HCT116 (cell line): Measurements from ENCODE around the gene CHML. TPM values are rescaled to one million over a fixed set of nuclear protein-coding genes. Genes with fewer than 3 reads are reported as not detected.

Source experiments
- ATAC-seq: fragments of 200-7000 bp; cut with Tn5 transposase; 2 replicates; pipeline ENCODE4 v1.9.1; 2020; ENCODE audit warnings: mild to moderate bottlenecking, moderate library complexity
- BruUV-seq: library from RNA; stranded (reverse); fragments of 400-500 nt; replicated peaks from 2 replicates; lab custom pipeline; 2021; lab: Mats Ljungman, UMichigan
- CTCF ChIA-PET: fragments of 300-600 bp; sonication (Branson Sonifier 250); formaldehyde crosslinking; loops from one replicate; lab custom pipeline; 2021; ENCODE audit warnings: antibody characterized with exemption; lab: Charles Lee
- POLR2A ChIA-PET: fragments of 300-600, 350-600 bp; sonication (Branson Sonifier 250); formaldehyde crosslinking; loops from one replicate; lab custom pipeline; 2021; ENCODE audit warnings: antibody characterized with exemption; lab: Charles Lee
- RAD21 ChIA-PET, 2 experiments: fragments of 300-600 bp; sonication (Branson Sonifier 250); formaldehyde crosslinking; loops; one replicate each; lab custom pipeline; 2023; ENCODE audit warnings: low total read pairs in 2 of 2; ENCODE audit not compliant: uncharacterized antibody in 2 of 2, unreplicated experiment in 2 of 2, low non-redundant PET in 1 of 2; lab: Charles Lee
- DNase-seq: peaks from one replicate; pipeline ENCODE4 v3.0.0-alpha.2; 2010; ENCODE audit warnings: low read depth, low spot score
- H2AFZ ChIP-seq: fragments of 200-600 bp; shearing (Covaris generic), sonication (generic); 2 replicates; pipeline ENCODE4 v1.6.1; 2017; ENCODE audit warnings: low read depth, mixed run types, mixed read lengths, antibody characterized with exemption, low read length; ENCODE audit not compliant: poor library complexity, severe bottlenecking
- H3K27ac ChIP-seq: 2 replicates; pipeline ENCODE4 v1.5.1; 2012; ENCODE audit warnings: low read depth, low read length
- H3K27me3 ChIP-seq: fragments of 200-600 bp; sonication (generic); 2 replicates; pipeline ENCODE4 v1.6.1; 2016; ENCODE audit warnings: mixed run types, low read length, mixed read lengths; ENCODE audit not compliant: insufficient read depth
- H3K36me3 ChIP-seq, 2 experiments: fragments of 200-500 bp in 1 of 2; fragments of 200-600 bp in 1 of 2; sonication (Bioruptor generic) in 1 of 2; sonication (generic) in 1 of 2; 2 replicates each; pipeline versions ENCODE4 v1.5.1 to v1.6.1; 2014 to 2016; ENCODE audit warnings: low read length in 2 of 2, inconsistent platforms in 1 of 2, mixed read lengths in 1 of 2, mixed run types in 1 of 2; ENCODE audit not compliant: insufficient read depth in 2 of 2, control insufficient read depth in 1 of 2
- H3K4me1 ChIP-seq, 2 experiments: fragments of 200-600 bp in 1 of 2; sonication (generic) in 1 of 2; 2 replicates each; pipeline versions ENCODE4 v1.5.1 to v1.6.1; 2012 to 2017; ENCODE audit warnings: low read length in 2 of 2, inconsistent platforms in 1 of 2, mild to moderate bottlenecking in 1 of 2, mixed read lengths in 1 of 2, mixed run types in 1 of 2, moderate library complexity in 1 of 2; ENCODE audit not compliant: insufficient read depth in 2 of 2, control insufficient read depth in 1 of 2
- H3K4me2 ChIP-seq: fragments of 200-600 bp; sonication (generic); 2 replicates; pipeline ENCODE4 v1.6.1; 2017; ENCODE audit warnings: mixed run types, low read length, mixed read lengths
- H3K4me3 ChIP-seq, 2 experiments: fragments of 200-600 bp in 1 of 2; sonication (generic) in 1 of 2; replicated peaks in 1 of 2; 2 replicates each; pipeline ENCODE4 v1.5.1; 2011 to 2016; ENCODE audit warnings: low read length in 2 of 2, control low read depth in 1 of 2, low read depth in 1 of 2, mild to moderate bottlenecking in 1 of 2, mixed read lengths in 1 of 2, mixed run types in 1 of 2
- H3K79me2 ChIP-seq: fragments of 200-600 bp; sonication (generic); 2 replicates; pipeline ENCODE4 v1.6.1; 2017; ENCODE audit warnings: mild to moderate bottlenecking, mixed run types, low read length, moderate library complexity, mixed read lengths; ENCODE audit not compliant: insufficient read depth
- H3K9ac ChIP-seq: fragments of 200-600 bp; sonication (generic); 2 replicates; pipeline ENCODE4 v1.6.1; 2016; ENCODE audit warnings: low read length, mixed read lengths
- H3K9me2 ChIP-seq: fragments of 200-600 bp; sonication (generic), shearing (Covaris generic); 2 replicates; pipeline ENCODE4 v1.6.1; 2017; ENCODE audit warnings: mixed run types, mild to moderate bottlenecking, moderate library complexity; ENCODE audit not compliant: insufficient read depth
- H3K9me3 ChIP-seq, 2 experiments: fragments of 200-500 bp in 1 of 2; fragments of 200-600 bp in 1 of 2; sonication (Bioruptor generic) in 1 of 2; sonication (generic) in 1 of 2; 2 replicates each; pipeline ENCODE4 v1.6.1; 2014 to 2017; ENCODE audit warnings: low read length in 2 of 2, mixed read lengths in 2 of 2, inconsistent platforms in 1 of 2, low read depth in 1 of 2, mild to moderate bottlenecking in 1 of 2, mixed run types in 1 of 2, moderate library complexity in 1 of 2; ENCODE audit not compliant: control insufficient read depth in 1 of 2, insufficient read depth in 1 of 2
- H4K20me1 ChIP-seq: fragments of 200-600 bp; sonication (generic), shearing (Covaris generic); 2 replicates; pipeline ENCODE4 v1.6.1; 2017; ENCODE audit warnings: mixed run types, mild to moderate bottlenecking, moderate library complexity; ENCODE audit not compliant: insufficient read depth
- CBX3 ChIP-seq: IDR thresholded peaks from 2 replicates; pipeline ENCODE4 v1.6.1; 2012; ENCODE audit warnings: low read depth
- CEBPB ChIP-seq: IDR thresholded peaks from 2 replicates; pipeline ENCODE4 v1.6.1; 2012; ENCODE audit warnings: low read depth
- EGR1 ChIP-seq: IDR thresholded peaks from 2 replicates; pipeline ENCODE4 v1.6.1; 2012; ENCODE audit warnings: low read depth
- EZH2 ChIP-seq: fragments of 200-600 bp; sonication (generic); IDR thresholded peaks from 2 replicates; pipeline ENCODE4 v1.6.1; 2017; ENCODE audit warnings: antibody characterized with exemption, mixed run types
- EZH2phosphoT487 ChIP-seq: fragments of 200-600 bp; IDR thresholded peaks from 2 replicates; pipeline ENCODE4 v1.6.1; 2018; ENCODE audit warnings: antibody characterized with exemption, borderline replicate concordance
- POLR2AphosphoS5 ChIP-seq: IDR thresholded peaks from 2 replicates; pipeline ENCODE4 v1.6.1; 2011; ENCODE audit warnings: mild to moderate bottlenecking, low read depth, low read length, moderate library complexity
- RAD21 ChIP-seq: IDR thresholded peaks from 2 replicates; pipeline ENCODE4 v1.6.1; 2012; ENCODE audit warnings: low read depth, mild to moderate bottlenecking
- ZFX ChIP-seq: fragments of 450-650 bp; IDR thresholded peaks from 2 replicates; pipeline ENCODE4 v1.6.1; 2017
- intact Hi-C: fragments of 100-400 bp; cut with micrococcal nuclease; formaldehyde crosslinking; loops from 2 replicates; pipeline ENCODE4 v1.10.0; 2022
- total RNA-seq: library from RNA; stranded (reverse); gene quantifications from one replicate; pipeline ENCODE4 v1.2.1, GENCODE V29; 2021; ENCODE audit not compliant: unreplicated experiment
- TF ChIP-seq, protein P1 (sequence below): IDR thresholded peaks from 2 replicates; pipeline ENCODE4 v1.6.1; 2011; ENCODE audit warnings: mild to moderate bottlenecking, low read length, moderate library complexity; ENCODE audit not compliant: insufficient replicate concordance; ENCODE audit errors: extremely low read depth
- TF ChIP-seq, protein P2 (sequence below), 3 experiments: fragments of 200-600 bp in 1 of 3; sonication (generic) in 1 of 3; IDR thresholded peaks in 2 of 3; conservative IDR thresholded peaks in 1 of 3; 2 replicates each; pipeline ENCODE4 v1.5.1; 2012 to 2017; ENCODE audit warnings: low read depth in 2 of 3, low read length in 2 of 3, antibody characterized with exemption in 1 of 3, borderline replicate concordance in 1 of 3, control low read depth in 1 of 3, mild to moderate bottlenecking in 1 of 3, mixed read lengths in 1 of 3, mixed run types in 1 of 3, moderate library complexity in 1 of 3; ENCODE audit not compliant: insufficient read depth in 1 of 3

The CHML gene
- total RNA-seq, 1 experiment from 2014 or later, result 9.7 TPM

DNA sequence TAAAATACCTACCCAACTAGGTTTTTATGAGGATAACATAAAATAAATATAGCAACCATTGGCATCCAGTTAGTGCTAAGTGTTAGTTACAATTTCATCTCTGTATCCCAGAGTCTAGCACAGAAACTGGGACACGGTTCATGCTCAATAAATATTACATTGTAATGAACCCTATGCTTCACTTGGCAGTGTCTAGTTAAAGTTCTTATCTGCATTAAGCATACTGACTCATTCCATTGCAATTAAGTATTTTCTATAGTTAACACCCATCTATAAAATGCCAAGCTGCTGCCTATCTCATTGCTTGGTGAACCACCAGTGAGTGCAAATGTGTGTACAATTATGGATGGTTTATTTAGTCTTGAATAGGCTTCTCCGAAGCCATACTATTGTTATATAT lies 15.2 kb downstream of the CHML start:
- CTCF ChIA-PET, result no interaction called here
- H3K4me2 ChIP-seq, result no peak overlapping the region
- POLR2A ChIA-PET, result no interaction called here
- no peaks in the 10 kb centered on the region for H3K36me3 ChIP-seq
- H4K20me1 ChIP-seq, result no peaks in the 10 kb centered on the region
- no peak for DNase-seq
- no peaks in the 10 kb centered on the region for H3K79me2 ChIP-seq
- H3K27me3 ChIP-seq, result no peaks in the 10 kb centered on the region
- no TSS peak for BruUV-seq
- H2AFZ ChIP-seq, result no peak overlapping the region
- no peaks in the 10 kb centered on the region for H3K9me3 ChIP-seq
- H3K9ac ChIP-seq, result no peak overlapping the region
- no peak overlapping the region for H3K27ac ChIP-seq
- no peak for TF ChIP-seq CEBPB
- TF ChIP-seq RAD21, result no peak
- TF ChIP-seq, protein P1, sequence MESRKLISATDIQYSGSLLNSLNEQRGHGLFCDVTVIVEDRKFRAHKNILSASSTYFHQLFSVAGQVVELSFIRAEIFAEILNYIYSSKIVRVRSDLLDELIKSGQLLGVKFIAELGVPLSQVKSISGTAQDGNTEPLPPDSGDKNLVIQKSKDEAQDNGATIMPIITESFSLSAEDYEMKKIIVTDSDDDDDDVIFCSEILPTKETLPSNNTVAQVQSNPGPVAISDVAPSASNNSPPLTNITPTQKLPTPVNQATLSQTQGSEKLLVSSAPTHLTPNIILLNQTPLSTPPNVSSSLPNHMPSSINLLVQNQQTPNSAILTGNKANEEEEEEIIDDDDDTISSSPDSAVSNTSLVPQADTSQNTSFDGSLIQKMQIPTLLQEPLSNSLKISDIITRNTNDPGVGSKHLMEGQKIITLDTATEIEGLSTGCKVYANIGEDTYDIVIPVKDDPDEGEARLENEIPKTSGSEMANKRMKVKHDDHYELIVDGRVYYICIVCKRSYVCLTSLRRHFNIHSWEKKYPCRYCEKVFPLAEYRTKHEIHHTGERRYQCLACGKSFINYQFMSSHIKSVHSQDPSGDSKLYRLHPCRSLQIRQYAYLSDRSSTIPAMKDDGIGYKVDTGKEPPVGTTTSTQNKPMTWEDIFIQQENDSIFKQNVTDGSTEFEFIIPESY, result no peak
- no peak for TF ChIP-seq POLR2AphosphoS5
- TF ChIP-seq ZFX, result no peak
- TF ChIP-seq EZH2phosphoT487, result no peak
- TF ChIP-seq EZH2, result no peak
- no peak for TF ChIP-seq CBX3
- TF ChIP-seq EGR1, result no peak
- TF ChIP-seq, protein P2, sequence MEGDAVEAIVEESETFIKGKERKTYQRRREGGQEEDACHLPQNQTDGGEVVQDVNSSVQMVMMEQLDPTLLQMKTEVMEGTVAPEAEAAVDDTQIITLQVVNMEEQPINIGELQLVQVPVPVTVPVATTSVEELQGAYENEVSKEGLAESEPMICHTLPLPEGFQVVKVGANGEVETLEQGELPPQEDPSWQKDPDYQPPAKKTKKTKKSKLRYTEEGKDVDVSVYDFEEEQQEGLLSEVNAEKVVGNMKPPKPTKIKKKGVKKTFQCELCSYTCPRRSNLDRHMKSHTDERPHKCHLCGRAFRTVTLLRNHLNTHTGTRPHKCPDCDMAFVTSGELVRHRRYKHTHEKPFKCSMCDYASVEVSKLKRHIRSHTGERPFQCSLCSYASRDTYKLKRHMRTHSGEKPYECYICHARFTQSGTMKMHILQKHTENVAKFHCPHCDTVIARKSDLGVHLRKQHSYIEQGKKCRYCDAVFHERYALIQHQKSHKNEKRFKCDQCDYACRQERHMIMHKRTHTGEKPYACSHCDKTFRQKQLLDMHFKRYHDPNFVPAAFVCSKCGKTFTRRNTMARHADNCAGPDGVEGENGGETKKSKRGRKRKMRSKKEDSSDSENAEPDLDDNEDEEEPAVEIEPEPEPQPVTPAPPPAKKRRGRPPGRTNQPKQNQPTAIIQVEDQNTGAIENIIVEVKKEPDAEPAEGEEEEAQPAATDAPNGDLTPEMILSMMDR (IDR thresholded peaks at IDR 0.05 in 2 of 3, conservative IDR thresholded peaks at IDR 0.05 in 1 of 3; ENCODE audit: borderline replicate concordance in 1 of 3, insufficient read depth in 1 of 3, low read depth in 2 of 3, low read length in 2 of 3), result no peak
- H3K9me2 ChIP-seq, result no peaks in the 10 kb centered on the region
- no peaks in the 10 kb centered on the region for H3K4me1 ChIP-seq
- no peak for ATAC-seq
- RAD21 ChIA-PET, result no interaction called here
- intact Hi-C loops, result no loop called here
- no peak overlapping the region for H3K4me3 ChIP-seq
